Spleen (tissue), 13 donors: Measurements from ENCODE around the gene CFB. TPM values are rescaled to one million over a fixed set of nuclear protein-coding genes. Genes with fewer than 3 reads are reported as not detected.
A peak's percentile ranks its signal among the peaks of the same experiment; 100 is the strongest.

Source experiments
- DNase-seq: peaks from one replicate; pipeline ENCODE4 v3.0.0-alpha.2; 2020
- H3K27ac ChIP-seq, 8 donors: fragments of 200-600 bp; sonication (generic) in 7 of 8; 1 replicate in 4 of 8; 2 replicates in 4 of 8; pipeline versions ENCODE4 v1.5.0 to v1.8.0; 2016 to 2021; ENCODE audit warnings: inconsistent platforms in 4 of 8, mild to moderate bottlenecking in 4 of 8, moderate library complexity in 1 of 8
- H3K27me3 ChIP-seq, 7 donors: fragments of 200-600 bp; sonication (generic) in 6 of 7; replicated peaks in 1 of 7; 1 replicate in 4 of 7; 2 replicates in 3 of 7; pipeline versions ENCODE4 v1.5.0 to v1.8.0; 2016 to 2021; ENCODE audit warnings: inconsistent platforms in 3 of 7, mild to moderate bottlenecking in 1 of 7
- H3K36me3 ChIP-seq, 6 donors: fragments of 200-600 bp; sonication (generic) in 5 of 6; 1 replicate in 4 of 6; 2 replicates in 2 of 6; pipeline versions ENCODE4 v1.5.0 to v1.8.0; 2016 to 2021; ENCODE audit warnings: inconsistent platforms in 2 of 6
- H3K4me1 ChIP-seq, 6 donors: fragments of 200-600 bp; sonication (generic) in 5 of 6; 1 replicate in 3 of 6; 2 replicates in 3 of 6; pipeline versions ENCODE4 v1.5.0 to v1.8.0; 2016 to 2021; ENCODE audit warnings: inconsistent platforms in 3 of 6
- H3K4me3 ChIP-seq, 8 donors: fragments of 200-600 bp; sonication (generic) in 7 of 8; 1 replicate in 4 of 8; 2 replicates in 4 of 8; pipeline versions ENCODE4 v1.5.0 to v1.8.0; 2016 to 2021; ENCODE audit warnings: inconsistent platforms in 4 of 8, mild to moderate bottlenecking in 4 of 8, moderate library complexity in 2 of 8
- H3K9me3 ChIP-seq, 8 donors: fragments of 200-600 bp; sonication (generic) in 7 of 8; 1 replicate in 4 of 8; 2 replicates in 4 of 8; pipeline versions ENCODE4 v1.5.0 to v1.8.0; 2016 to 2021; ENCODE audit warnings: inconsistent platforms in 4 of 8
- CTCF ChIP-seq, 11 experiments: fragments of 200-600 bp in 7 of 11; fragments of 450-650 bp in 4 of 11; sonication (generic) in 4 of 11; IDR thresholded peaks in 8 of 11; conservative IDR thresholded peaks in 3 of 11; 1 replicate in 7 of 11; 2 replicates in 4 of 11; pipeline versions ENCODE4 v1.4.0 to v1.8.0; 2016 to 2021; ENCODE audit warnings: antibody characterized with exemption in 11 of 11, inconsistent platforms in 4 of 11, mild to moderate bottlenecking in 1 of 11
- POLR2A ChIP-seq, 3 donors: fragments of 450-650 bp; IDR thresholded peaks; one replicate each; pipeline ENCODE4 v1.5.1; 2017; ENCODE audit warnings: antibody characterized with exemption in 3 of 3, mild to moderate bottlenecking in 1 of 3
- POLR2AphosphoS5 ChIP-seq, 3 donors: sonication (generic); formaldehyde crosslinking; IDR thresholded peaks; one replicate each; pipeline ENCODE4 v1.5.1; 2017; ENCODE audit warnings: antibody characterized with exemption in 3 of 3
- WGBS, 5 donors: extraction: QIAGEN DNeasy Blood & Tissue Kit in 3 of 5; methylation state at CpG; one replicate each; pipeline versions ENCODE4 v1.1.5 to v1.1.7; 2013 to 2018; 5-methylcytosine and 5-hydroxymethylcytosine counted together
- intact Hi-C: fragments of 100-400 bp; cut with DNase I; formaldehyde crosslinking; loops from one replicate; pipeline ENCODE4 v1.15.0; 2023; ENCODE audit warnings: low total_unique reads
- long read RNA-seq, 2 donors: transcript quantifications; one replicate each; lab custom pipeline, GENCODE V29; 2026
- polyA plus RNA-seq, 3 donors: library from polyadenylated mRNA; stranded (reverse); fragments of 200-250 nt; gene quantifications; one replicate each; pipeline ENCODE4 v1.2.1, GENCODE V29; 2013
- total RNA-seq, 7 donors: library from RNA; depleted of rRNA in 3 of 7; stranded (reverse); fragments of >200 nt in 3 of 7; fragmentation: NEBNext Ultra II Directional in 4 of 7; extraction: Animal tissue kit (Norgen Biotek cat#: 25700) in 4 of 7; gene quantifications; one replicate each; pipeline versions ENCODE4 v1.1.0 to v1.2.1, GENCODE V29; 2016 to 2021
- donor health status: healthy with polysubstance abuse.
- donor health status: DM: no; HTN: no; CAD: no; lungs with moderate emphysema.
- donor health status: DM: no; HTN: no; CAD: no.
- donor health status: Bipolar disorder and iron deficiency.
- donor health status: healthy.
- donor health status: DM: no; HTN: no; CAD: no.
- donor health status: DM: yes; HTN: yes; CAD: no.

The CFB gene
- total RNA-seq: 10 to 100 TPM in 6 of 7 donors, 1 to 10 TPM in 1; 5.4 to 35.8 (median 20.1) TPM
- polyA plus RNA-seq: 10 to 100 TPM; 24.1 to 31.2 (median 24.3) TPM
- long read RNA-seq, donor 1, partial matches to known transcripts: 0 of 3 reads
- long read RNA-seq, donor 1, other reads (novel, unspliced or antisense): 0 of 3 reads
- long read RNA-seq, donor 2, partial matches to known transcripts: 0 of 2 reads
- long read RNA-seq, donor 2, other reads (novel, unspliced or antisense): 0 of 2 reads

- TF ChIP-seq POLR2AphosphoS5 (IDR thresholded peaks at IDR 0.05) (peak in 2 of 3 donors; percentile 17 to 52), CTCF (IDR thresholded peaks at IDR 0.05 in 8 of 11, conservative IDR thresholded peaks at IDR 0.05 in 3 of 11) (no peak)
- H3K27me3 ChIP-seq: peaks cover 0 to 36% (median 0%) of the 10 kb centered on the region in 7 donors
- intact Hi-C loops: no loop called here
- H3K4me1 ChIP-seq: peaks cover 0 to 19% (median 0%) of the 10 kb centered on the region in 6 donors
- H3K27ac ChIP-seq: peak within 1 kb of the TSS in 7 of 8 donors; percentile 57 to 79 (median 67)
- peak within 1 kb of the TSS in 2 of 8 donors; percentile 11 to 18 for H3K4me3 ChIP-seq
- no peaks in the 10 kb centered on the region for H3K9me3 ChIP-seq
- WGBS, 5 donors: 50 to 57% (median 54%) methylated on average over 11 of the region's 11 CpGs
- peak; percentile 70 for DNase-seq
- peaks cover 0 to 52% (median 2%) of the 10 kb centered on the region in 6 donors for H3K36me3 ChIP-seq
Observed at GRCh38 chr6:31945507-31946369, at the start of gene CFB. CFB (plus strand) TSS chr6:31946095; CDS start chr6:31946222, 127 bp downstream.

DNA sequence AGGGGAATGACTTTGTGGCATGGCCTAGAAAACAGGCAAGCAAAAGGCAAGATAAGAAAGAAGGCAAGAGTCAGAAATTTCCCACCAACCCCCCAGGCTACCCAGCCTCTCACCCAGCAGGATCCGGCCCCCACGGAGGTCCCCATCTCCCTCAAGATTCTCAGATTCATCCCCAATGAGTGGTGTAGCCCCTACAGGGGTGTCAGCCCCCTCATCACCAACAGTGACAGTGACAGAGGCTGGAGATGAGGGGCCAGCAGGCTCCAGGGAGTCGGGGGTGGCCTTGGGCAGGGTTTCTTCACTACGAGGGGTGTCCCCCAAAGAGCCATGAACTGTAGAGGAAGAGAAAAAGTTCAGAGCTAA, 49.4 kb upstream of the CFB start:
- 39 to 51% (median 48%) methylated on average over 4 of the region's 4 CpGs for WGBS, 5 donors
- Histone ChIP-seq H3K27me3 (no peaks in the 10 kb centered on the region), H3K36me3 (peaks cover 0 to 49% (median 37%) of the 10 kb centered on the region in 6 donors), H3K9me3 (no peaks in the 10 kb centered on the region), H3K4me3 (peak overlapping the region; percentile 73 to 100 (median 96)), H3K27ac (peak overlapping the region; percentile 63 to 90 (median 86)), H3K4me1 (peaks cover 28 to 54% (median 46%) of the 10 kb centered on the region in 6 donors)
- intact Hi-C loops: no loop called here
- TF ChIP-seq POLR2AphosphoS5 (IDR thresholded peaks at IDR 0.05) (no peak), POLR2A (IDR thresholded peaks at IDR 0.05) (no peak), CTCF (IDR thresholded peaks at IDR 0.05 in 8 of 11, conservative IDR thresholded peaks at IDR 0.05 in 3 of 11) (no peak)
- DNase-seq: peak; percentile 72

- no peak for DNase-seq
- Histone ChIP-seq H3K27me3 (no peaks in the 10 kb centered on the region), H3K27ac (peak overlapping the region; percentile 63 to 90 (median 86)), H3K9me3 (no peaks in the 10 kb centered on the region), H3K36me3 (peaks cover 0 to 44% (median 32%) of the 10 kb centered on the region in 6 donors), H3K4me3 (peak overlapping the region; percentile 73 to 100 (median 96)), H3K4me1 (peaks cover 29 to 55% (median 46%) of the 10 kb centered on the region in 6 donors)
- intact Hi-C loops: no loop called here
- TF ChIP-seq POLR2AphosphoS5 (IDR thresholded peaks at IDR 0.05) (no peak), CTCF (IDR thresholded peaks at IDR 0.05 in 8 of 11, conservative IDR thresholded peaks at IDR 0.05 in 3 of 11) (no peak), POLR2A (IDR thresholded peaks at IDR 0.05) (no peak)
- 0 to 2% (median 1%) methylated on average over 9 to 53 of the region's 62 CpGs for WGBS, 5 donors
Observed at GRCh38 chr6:31896856-31897611, 48.9 kb upstream of the CFB start.
